NOMO-1 (cell line): Measurements from ENCODE around the gene AKT3.

Source experiments
- DNase-seq, 2 experiments: peaks; one replicate each; lab custom pipeline; 2025; ENCODE audit not compliant: unreplicated experiment in 2 of 2; lab: John Stamatoyannopoulos, UW

AKT3 gene

GRCh38 chr1:243529512-243529911 is 320.5 kb downstream of the AKT3 start:
- no peak for DNase-seq

DNA sequence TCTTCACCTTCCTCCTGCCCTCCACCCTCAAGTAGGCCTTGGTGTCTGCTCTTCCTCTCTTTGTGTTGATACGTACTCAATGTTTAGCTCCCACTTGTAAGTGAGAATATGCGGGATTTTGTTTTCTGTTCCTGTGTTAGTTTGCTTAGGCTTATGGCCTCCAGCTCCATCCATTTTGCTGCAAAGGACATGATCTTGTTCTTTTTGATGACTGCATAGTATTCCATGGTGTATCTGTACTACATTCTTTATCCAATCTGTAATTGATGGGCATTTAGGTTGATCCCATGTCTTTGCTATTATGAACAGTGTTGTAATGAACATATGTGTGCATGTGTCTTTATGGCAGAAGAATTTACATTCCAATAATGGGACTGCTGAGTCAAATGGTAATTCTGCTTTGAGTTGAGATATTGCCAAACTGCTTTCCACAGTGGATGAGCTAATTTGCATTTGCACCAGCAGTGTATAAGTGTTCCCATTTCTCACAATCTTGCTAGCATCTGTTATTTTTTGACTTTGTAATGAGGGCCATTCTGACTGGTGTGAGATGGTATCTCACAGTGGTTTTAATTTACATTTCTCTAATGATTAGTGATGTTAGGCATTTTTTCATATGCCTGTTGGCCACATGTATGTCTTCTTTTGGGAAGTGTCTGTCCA is 321.5 kb downstream of the AKT3 start:
- no peak for DNase-seq

DNA sequence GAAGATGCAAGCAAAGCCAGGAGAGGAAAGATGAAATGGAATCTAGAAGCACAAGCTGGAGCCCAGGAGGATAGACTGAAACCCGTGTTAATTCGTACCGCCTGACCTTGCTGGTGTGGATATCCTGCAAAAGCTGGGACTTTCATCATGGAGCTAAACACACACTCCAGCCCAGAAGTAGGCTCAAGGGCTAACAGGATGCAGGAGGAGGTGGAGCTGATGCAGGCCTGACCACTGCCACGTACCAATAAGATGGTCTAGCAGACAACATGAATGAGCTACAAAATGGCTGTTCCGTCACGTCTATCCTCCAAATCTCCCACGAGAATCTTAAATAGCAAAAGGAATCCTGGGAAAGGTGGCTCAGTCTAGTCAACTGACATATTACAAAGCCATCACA is 323.9 kb downstream of the AKT3 start:
- no peak for DNase-seq

- no peak for DNase-seq
Observed at GRCh38 chr1:243525085-243525487, 325.0 kb downstream of the AKT3 start.

DNA sequence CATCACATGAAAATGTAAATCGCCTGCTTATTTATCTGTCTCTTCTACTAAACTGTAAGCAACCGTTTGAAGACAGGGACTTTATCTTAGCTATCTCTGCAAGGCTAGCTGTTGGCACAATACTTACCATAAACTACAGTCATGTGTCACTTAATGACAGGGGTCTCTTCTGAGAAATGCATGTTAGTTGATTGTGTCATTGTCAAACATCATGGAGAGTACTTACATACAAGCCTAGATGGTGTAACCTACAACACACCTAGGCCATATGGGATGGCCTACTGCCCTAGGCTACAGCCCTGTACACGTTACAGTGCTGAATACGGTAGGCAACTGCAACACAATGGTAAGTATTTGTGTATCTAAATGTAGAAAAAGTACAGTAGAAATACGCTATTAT is 326.3 kb downstream of the AKT3 start:
- no peak for DNase-seq

DNA sequence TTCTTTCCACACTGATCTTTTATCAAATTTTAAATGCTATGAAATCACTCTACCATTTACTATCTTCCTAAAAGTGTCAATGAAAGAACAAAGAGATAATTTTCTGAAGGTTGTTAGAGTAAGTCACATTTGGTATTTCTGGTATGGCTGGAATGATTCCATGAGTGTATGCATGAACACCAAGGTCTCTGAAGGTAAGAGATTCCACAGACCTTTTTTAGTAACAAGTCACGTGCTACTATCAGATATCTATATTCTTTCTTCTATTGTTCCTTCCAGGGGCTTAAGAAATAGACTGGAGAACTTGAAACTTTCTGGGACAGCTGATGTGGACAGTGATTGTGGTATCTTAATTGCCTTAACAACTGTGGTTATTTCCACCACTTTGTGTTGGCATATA is 329.2 kb downstream of the AKT3 start:
- no peak for DNase-seq

DNA sequence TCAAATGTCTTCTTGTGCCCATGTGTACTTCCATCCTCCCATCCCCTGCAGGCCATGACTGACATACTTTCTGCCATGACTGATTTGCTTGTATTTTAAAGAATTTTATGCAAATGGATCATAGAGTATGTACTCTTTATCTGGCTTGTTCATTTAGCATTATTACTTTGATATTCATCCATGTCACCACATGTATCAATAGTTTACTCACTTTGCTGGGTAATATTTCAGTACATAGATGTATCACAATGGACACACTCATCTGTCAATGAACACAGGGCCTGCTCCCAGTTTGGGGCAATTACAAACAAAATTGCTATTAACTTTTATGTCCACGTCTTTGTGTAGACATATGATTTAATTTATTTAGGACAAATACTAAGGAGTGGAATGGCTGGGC is 335.1 kb downstream of the AKT3 start:
- no peak for DNase-seq

GRCh38 chr1:243513726-243514491 is 336.1 kb downstream of the AKT3 start:
- no peak for DNase-seq

DNA sequence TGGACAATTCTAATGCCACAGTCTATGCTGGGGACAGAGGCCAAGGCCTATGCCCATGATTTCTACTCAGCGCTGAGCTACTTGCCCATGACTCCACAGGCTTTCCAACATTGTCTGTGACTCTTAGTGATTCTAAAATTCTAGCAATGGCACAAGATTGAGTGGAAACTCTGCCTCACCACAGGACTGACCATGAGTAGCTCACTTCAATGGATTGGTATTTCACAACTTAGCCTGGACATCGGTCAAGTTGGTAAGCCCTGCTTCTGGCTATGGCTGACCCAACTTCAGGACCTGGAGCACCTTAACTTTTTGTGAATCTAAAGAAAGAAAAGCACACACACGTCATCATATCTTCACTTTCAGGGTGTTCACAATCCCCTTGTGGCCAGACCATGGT is 339.1 kb downstream of the AKT3 start:
- no peak for DNase-seq

- no peak for DNase-seq
Observed at GRCh38 chr1:243508943-243509342, 341.1 kb downstream of the AKT3 start.

GRCh38 chr1:243508303-243508713 is 341.7 kb downstream of the AKT3 start:
- no peak for DNase-seq

DNA sequence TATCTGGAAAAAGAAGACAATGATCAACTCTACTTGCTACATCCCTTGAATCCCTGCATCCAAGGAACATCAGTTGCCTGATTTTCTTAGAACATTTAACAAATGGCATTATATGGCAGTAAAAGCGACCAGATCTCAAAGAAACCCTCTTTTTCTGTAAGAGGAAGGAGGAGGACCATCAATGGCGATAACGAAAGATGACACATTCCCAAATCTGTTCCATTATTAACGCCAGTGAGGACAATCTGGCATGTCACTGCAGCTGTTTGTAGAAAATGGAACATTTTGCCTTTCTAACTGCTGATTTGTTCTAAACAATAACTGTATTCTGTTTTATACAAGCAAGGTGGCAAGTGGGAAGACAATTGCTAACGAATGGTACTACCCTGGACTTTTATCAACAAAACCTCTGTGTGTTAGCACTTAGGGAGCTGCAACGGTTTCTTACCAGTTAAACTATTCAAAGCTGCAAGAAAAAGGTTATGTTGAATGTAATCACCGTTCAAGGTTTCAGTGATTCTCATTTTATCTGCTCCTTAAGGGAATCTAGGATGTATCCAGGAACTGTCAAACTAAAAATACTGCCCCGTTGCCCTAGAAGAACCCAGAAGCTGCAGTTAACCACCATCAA is 342.3 kb downstream of the AKT3 start:
- DNase-seq: no peak

GRCh38 chr1:243507001-243507671 is 342.9 kb downstream of the AKT3 start:
- no peak for DNase-seq

GRCh38 chr1:243505986-243506689 is 343.9 kb downstream of the AKT3 start:
- DNase-seq: no peak

- no peak for DNase-seq
Observed at GRCh38 chr1:243503155-243503554, 346.9 kb downstream of the AKT3 start.

GRCh38 chr1:243501002-243501401 is 349.0 kb downstream of the AKT3 start:
- no peak for DNase-seq

GRCh38 chr1:243500512-243500911 is 349.5 kb downstream of the AKT3 start:
- DNase-seq: no peak

DNA sequence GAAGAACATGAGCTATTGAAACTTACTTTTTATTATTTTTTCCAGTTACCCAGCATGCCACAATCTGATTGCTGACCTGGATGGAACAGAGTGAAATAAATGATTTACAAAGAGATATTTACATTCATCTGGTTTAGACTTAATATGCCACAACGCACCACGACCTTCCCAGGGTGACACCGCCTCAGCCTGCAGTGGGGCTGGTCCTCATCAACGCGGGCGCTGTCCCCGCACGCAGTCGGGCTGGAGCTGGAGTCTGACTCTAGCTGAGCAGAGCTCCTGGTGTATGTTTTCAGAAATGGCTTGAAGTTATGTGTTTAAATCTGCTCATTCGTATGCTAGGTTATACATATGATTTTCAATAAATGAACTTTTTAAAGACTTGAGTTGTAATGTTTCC is 350.3 kb downstream of the AKT3 start:
- no peak for DNase-seq

DNA sequence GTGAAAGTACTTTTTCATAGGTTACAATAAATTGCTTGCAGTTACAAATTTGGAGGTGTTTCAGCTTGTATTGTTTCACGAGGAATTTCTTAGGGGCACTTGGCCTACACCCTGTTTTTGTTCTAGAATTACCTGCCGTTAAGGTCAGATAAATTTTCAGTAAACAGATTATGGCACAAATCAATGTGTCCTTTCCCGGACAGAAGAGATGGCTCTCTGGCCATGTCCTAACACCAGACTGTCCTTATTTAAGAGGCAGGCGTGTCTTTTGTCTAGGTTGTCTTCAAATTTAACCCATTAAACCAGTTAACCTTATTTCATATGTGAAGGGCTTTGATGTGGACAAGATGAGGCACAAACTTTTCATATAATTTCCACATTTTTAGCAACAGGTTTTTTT is 350.8 kb downstream of the AKT3 start:
- no peak for DNase-seq

DNA sequence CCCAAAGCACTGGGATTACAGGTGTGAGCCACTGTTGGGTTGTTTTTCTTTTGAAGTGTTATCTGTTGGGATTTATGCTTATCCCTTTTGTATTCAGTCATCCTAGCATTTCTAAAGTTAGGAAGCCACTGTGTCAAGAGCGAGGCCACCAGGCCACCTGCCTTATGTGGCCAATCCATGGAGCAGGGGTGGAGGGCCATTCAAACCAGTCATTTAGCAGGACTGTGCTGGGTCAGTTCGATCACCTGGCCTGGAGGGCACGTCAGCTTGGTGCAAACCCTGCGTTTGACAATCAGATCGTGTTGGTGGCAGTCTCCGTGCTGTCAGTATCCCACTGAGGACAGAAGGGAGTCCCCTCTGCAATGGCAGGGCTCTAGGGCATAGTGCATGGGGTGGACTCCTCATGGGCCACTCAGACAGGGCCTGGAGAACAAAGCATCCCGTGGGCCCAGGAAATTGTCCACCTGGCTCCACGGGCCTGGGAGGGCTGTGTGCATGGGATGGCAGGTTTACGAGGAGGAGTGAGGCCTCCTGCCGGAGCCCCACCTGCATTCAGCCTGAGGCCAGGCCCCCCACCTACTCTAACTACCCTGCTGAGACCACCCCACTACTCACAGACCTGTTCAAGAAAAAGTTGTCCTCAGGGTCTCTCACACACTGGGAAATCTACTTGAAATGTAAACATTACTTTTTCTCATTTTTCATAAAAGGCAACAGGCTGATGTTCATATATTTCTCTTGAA is 351.9 kb downstream of the AKT3 start:
- DNase-seq: no peak
